SU-DHL-6 (cell line): Measurements from ENCODE around the gene ATP13A1.

Source experiments
- H2AFZ ChIP-seq: fragments of 200-600 bp; sonication (generic); 2 replicates; pipeline ENCODE4 v1.6.1; 2014; ENCODE audit warnings: low read depth, mild to moderate bottlenecking, moderate library complexity, mixed read lengths, antibody characterized with exemption, low read length; ENCODE audit not compliant: severe bottlenecking
- H3F3A ChIP-seq: fragments of 200-600 bp; shearing (Covaris generic); 2 replicates; pipeline ENCODE4 v1.6.0; 2016; ENCODE audit warnings: antibody characterized with exemption, mild to moderate bottlenecking; ENCODE audit not compliant: insufficient read depth
- H3K27ac ChIP-seq: fragments of 200-600 bp; sonication (generic); 2 replicates; pipeline ENCODE4 v1.5.1; 2016; ENCODE audit warnings: low read depth, mild to moderate bottlenecking, low read length, moderate library complexity, mixed read lengths
- H3K27me3 ChIP-seq: fragments of 200-600 bp; sonication (generic), shearing (Covaris generic); 2 replicates; pipeline ENCODE4 v1.6.0; 2014; ENCODE audit warnings: mild to moderate bottlenecking, low read length
- H3K36me3 ChIP-seq: fragments of 200-600 bp; sonication (generic); 2 replicates; pipeline ENCODE4 v1.6.1; 2014; ENCODE audit warnings: mild to moderate bottlenecking, low read length, mixed read lengths
- H3K4me2 ChIP-seq: fragments of 300-600, 200-600 bp; shearing (Covaris generic), sonication (generic); 2 replicates; pipeline ENCODE4 v1.6.0; 2014; ENCODE audit warnings: low read length, low read depth, mild to moderate bottlenecking; ENCODE audit not compliant: poor library complexity, severe bottlenecking
- H3K4me3 ChIP-seq: fragments of 200-600 bp; sonication (generic); 2 replicates; pipeline ENCODE4 v1.5.1; 2014; ENCODE audit warnings: antibody characterized with exemption, low read length, mild to moderate bottlenecking, mixed read lengths; ENCODE audit not compliant: insufficient read depth, poor library complexity, severe bottlenecking
- H3K79me2 ChIP-seq: fragments of 200-600 bp; sonication (generic); 2 replicates; pipeline ENCODE4 v1.6.1; 2014; ENCODE audit warnings: mild to moderate bottlenecking, low read length, moderate library complexity; ENCODE audit not compliant: insufficient read depth
- H3K9ac ChIP-seq: fragments of 200-600 bp; sonication (generic); 2 replicates; pipeline ENCODE4 v1.7.0; 2014; ENCODE audit warnings: mild to moderate bottlenecking, low read length
- H3K9me2 ChIP-seq: fragments of 200-600 bp; sonication (generic); replicated peaks from 2 replicates; pipeline ENCODE4 v1.6.1; 2014; ENCODE audit warnings: low read length; ENCODE audit not compliant: insufficient read depth
- H3K9me3 ChIP-seq: fragments of 200-600 bp; sonication (generic); 2 replicates; pipeline ENCODE4 v1.6.1; 2014; ENCODE audit warnings: low read length, mixed read lengths; ENCODE audit not compliant: insufficient read depth
- H4K20me1 ChIP-seq: fragments of 200-600 bp; sonication (generic); 2 replicates; pipeline ENCODE4 v1.6.1; 2014; ENCODE audit warnings: low read depth, mild to moderate bottlenecking, antibody characterized with exemption, low read length, moderate library complexity, mixed read lengths
- CTCF ChIP-seq: fragments of 200-600 bp; sonication (generic); IDR thresholded peaks from one replicate; pipeline ENCODE4 v1.5.1; 2017; ENCODE audit warnings: antibody characterized with exemption, mild to moderate bottlenecking, low read length, moderate library complexity; ENCODE audit not compliant: insufficient read depth, poor library complexity, severe bottlenecking
- EZH2phosphoT487 ChIP-seq: fragments of 200-600 bp; sonication (generic), shearing (Covaris generic); conservative IDR thresholded peaks from 2 replicates; pipeline ENCODE4 v1.6.1; 2018; ENCODE audit warnings: mild to moderate bottlenecking, antibody characterized with exemption, low read length, moderate library complexity, mixed read lengths

The ATP13A1 gene

GRCh38 chr19:19636573-19637185 is 26.8 kb downstream of the ATP13A1 start:
- Histone ChIP-seq H3K27me3 (no peaks in the 10 kb centered on the region), H3K4me2 (no peak overlapping the region), H3F3A (no peaks in the 10 kb centered on the region), H2AFZ (no peak overlapping the region), H4K20me1 (no peaks in the 10 kb centered on the region), H3K9ac (no peak overlapping the region), H3K27ac (no peak overlapping the region), H3K36me3 (0 out of 2 replicates have a peak, but pooled peaks cover 3% of the 10 kb centered on the region), H3K79me2 (peaks cover 4% of the 10 kb centered on the region; the same call in 1 of the 2 replicates), H3K9me2 (no peaks in the 10 kb centered on the region), H3K4me3 (no peak overlapping the region), H3K9me3 (no peaks in the 10 kb centered on the region)
- no peak for TF ChIP-seq EZH2phosphoT487
- TF ChIP-seq CTCF = no peak

- Histone ChIP-seq H3K4me2 (no peak overlapping the region), H3K9ac (no peak overlapping the region), H3K27me3 (no peaks in the 10 kb centered on the region), H4K20me1 (no peaks in the 10 kb centered on the region), H3K36me3 (0 out of 2 replicates have a peak, but pooled peaks cover 3% of the 10 kb centered on the region), H3K27ac (no peak overlapping the region), H3K79me2 (no peaks in the 10 kb centered on the region), H3F3A (no peaks in the 10 kb centered on the region), H3K4me3 (no peak overlapping the region), H3K9me2 (no peaks in the 10 kb centered on the region), H3K9me3 (no peaks in the 10 kb centered on the region), H2AFZ (no peak overlapping the region)
- TF ChIP-seq EZH2phosphoT487 = no peak
- TF ChIP-seq CTCF = no peak
Observed at GRCh38 chr19:19635313-19635702, 28.2 kb downstream of the ATP13A1 start.

- H4K20me1 ChIP-seq = no peaks in the 10 kb centered on the region
- no peak overlapping the region for H2AFZ ChIP-seq
- no peaks in the 10 kb centered on the region for H3F3A ChIP-seq
- H3K27me3 ChIP-seq = no peaks in the 10 kb centered on the region
- no peaks in the 10 kb centered on the region for H3K9me3 ChIP-seq
- H3K36me3 ChIP-seq = 0 out of 2 replicates have a peak, but pooled peaks cover 3% of the 10 kb centered on the region
- no peak overlapping the region for H3K9ac ChIP-seq
- no peak overlapping the region for H3K4me3 ChIP-seq
- no peak for TF ChIP-seq CTCF
- TF ChIP-seq EZH2phosphoT487 = no peak
- H3K27ac ChIP-seq = no peak overlapping the region
- no peaks in the 10 kb centered on the region for H3K9me2 ChIP-seq
- H3K4me2 ChIP-seq = no peak overlapping the region
- no peaks in the 10 kb centered on the region for H3K79me2 ChIP-seq
Observed at GRCh38 chr19:19634516-19635312, 28.8 kb downstream of the ATP13A1 start.
